Measurements from ENCODE around the gene RNF114. TPM values are rescaled to one million over a fixed set of nuclear protein-coding genes. Genes with fewer than 3 reads are reported as not detected.

Gene RNF114
- total and polyA plus RNA-seq, 2 donors (not counting 1 experiment from before 2014, with no cell fraction given): 65.2 to 70.2 TPM

- H3K4me2 ChIP-seq (ENCODE audit: extremely low read depth, insufficient read depth, low read length): no peak overlapping the region
- no peak for DNase-seq (ENCODE audit: low read depth in 2 of 2)
- no peak overlapping the region for H3K4me3 ChIP-seq (replicated peaks in 1 of 4; ENCODE audit: control extremely low read depth in 1 of 4, insufficient read depth in 1 of 4, low read depth in 3 of 4, low read length in 4 of 4)
- no peaks in the 10 kb centered on the region for H4K20me1 ChIP-seq (ENCODE audit: control insufficient read depth, extremely low read depth, insufficient read depth, low read length)
- H3K9me3 ChIP-seq (ENCODE audit: control insufficient read depth, insufficient read depth, low read depth, low read length): no peaks in the 10 kb centered on the region
- H3K27me3 ChIP-seq (ENCODE audit: control insufficient read depth, insufficient read depth, low read length): no peaks in the 10 kb centered on the region
- peaks cover 9% of the 10 kb centered on the region for H3K36me3 ChIP-seq (ENCODE audit: control insufficient read depth, insufficient read depth, low read length)
- no peak overlapping the region for H3K9ac ChIP-seq (ENCODE audit: insufficient read depth, low read length)
- peaks cover 44% of the 10 kb centered on the region for H3K79me2 ChIP-seq (ENCODE audit: control insufficient read depth, insufficient read depth, low read length)
- H2AFZ ChIP-seq (ENCODE audit: low read length): no peak overlapping the region
- TF ChIP-seq EZH2 (IDR thresholded peaks at IDR 0.05; ENCODE audit: low read length, missing control alignments): no peak
- TF ChIP-seq CTCF (conservative IDR thresholded peaks at IDR 0.05 in 1 of 2, IDR thresholded peaks at IDR 0.05 in 1 of 2; ENCODE audit: low read depth in 1 of 2, low read length in 2 of 2): peak in 1 of 2 donors; percentile 11
- H3K27ac ChIP-seq (ENCODE audit: insufficient read depth, low read length): no peak overlapping the region
- H3K4me1 ChIP-seq (ENCODE audit: control insufficient read depth, extremely low read depth, insufficient read depth, low read length): peaks cover 2% of the 10 kb centered on the region
Observed at GRCh38 chr20:49909499-49910339, 26.5 kb upstream of the RNF114 start.

- H3K4me3 ChIP-seq (replicated peaks in 1 of 4; ENCODE audit: control extremely low read depth in 1 of 4, insufficient read depth in 1 of 4, low read depth in 3 of 4, low read length in 4 of 4): no peak overlapping the region
- H3K27ac ChIP-seq (ENCODE audit: insufficient read depth, low read length): no peak overlapping the region
- H2AFZ ChIP-seq (ENCODE audit: low read length): no peak overlapping the region
- no peaks in the 10 kb centered on the region for H3K9me3 ChIP-seq (ENCODE audit: control insufficient read depth, insufficient read depth, low read depth, low read length)
- H3K79me2 ChIP-seq (ENCODE audit: control insufficient read depth, insufficient read depth, low read length): peaks cover 48% of the 10 kb centered on the region
- no peak overlapping the region for H3K9ac ChIP-seq (ENCODE audit: insufficient read depth, low read length)
- no peak for DNase-seq (ENCODE audit: low read depth in 2 of 2)
- peaks cover 7% of the 10 kb centered on the region for H3K36me3 ChIP-seq (ENCODE audit: control insufficient read depth, insufficient read depth, low read length)
- no peak overlapping the region for H3K4me2 ChIP-seq (ENCODE audit: extremely low read depth, insufficient read depth, low read length)
- peaks cover 2% of the 10 kb centered on the region for H3K4me1 ChIP-seq (ENCODE audit: control insufficient read depth, extremely low read depth, insufficient read depth, low read length)
- no peak for TF ChIP-seq CTCF (conservative IDR thresholded peaks at IDR 0.05 in 1 of 2, IDR thresholded peaks at IDR 0.05 in 1 of 2; ENCODE audit: low read depth in 1 of 2, low read length in 2 of 2)
- TF ChIP-seq EZH2 (IDR thresholded peaks at IDR 0.05; ENCODE audit: low read length, missing control alignments): no peak
- no peaks in the 10 kb centered on the region for H4K20me1 ChIP-seq (ENCODE audit: control insufficient read depth, extremely low read depth, insufficient read depth, low read length)
- H3K27me3 ChIP-seq (ENCODE audit: control insufficient read depth, insufficient read depth, low read length): no peaks in the 10 kb centered on the region
Observed at GRCh38 chr20:49910340-49910706, 25.9 kb upstream of the RNF114 start.

GRCh38 chr20:49913399-49914047 lies 22.7 kb upstream of the RNF114 start:
- Histone ChIP-seq H3K27ac (ENCODE audit: insufficient read depth, low read length) (no peak overlapping the region), H3K79me2 (ENCODE audit: control insufficient read depth, insufficient read depth, low read length) (peaks cover 48% of the 10 kb centered on the region), H4K20me1 (ENCODE audit: control insufficient read depth, extremely low read depth, insufficient read depth, low read length) (no peaks in the 10 kb centered on the region), H3K4me1 (ENCODE audit: control insufficient read depth, extremely low read depth, insufficient read depth, low read length) (peaks cover 4% of the 10 kb centered on the region), H3K4me2 (ENCODE audit: extremely low read depth, insufficient read depth, low read length) (peak overlapping the region; percentile 61), H3K27me3 (ENCODE audit: control insufficient read depth, insufficient read depth, low read length) (no peaks in the 10 kb centered on the region), H3K4me3 (replicated peaks in 1 of 4; ENCODE audit: control extremely low read depth in 1 of 4, insufficient read depth in 1 of 4, low read depth in 3 of 4, low read length in 4 of 4) (peak overlapping the region in 1 of 4 experiments; percentile 90), H3K9ac (ENCODE audit: insufficient read depth, low read length) (no peak overlapping the region), H3K9me3 (ENCODE audit: control insufficient read depth, insufficient read depth, low read depth, low read length) (no peaks in the 10 kb centered on the region), H3K36me3 (ENCODE audit: control insufficient read depth, insufficient read depth, low read length) (no peaks in the 10 kb centered on the region), H2AFZ (ENCODE audit: low read length) (no peak overlapping the region)
- DNase-seq (ENCODE audit: low read depth in 2 of 2): peak in 1 of 2 donors; percentile 32
- TF ChIP-seq CTCF (conservative IDR thresholded peaks at IDR 0.05 in 1 of 2, IDR thresholded peaks at IDR 0.05 in 1 of 2; ENCODE audit: low read depth in 1 of 2, low read length in 2 of 2): no peak
- TF ChIP-seq EZH2 (IDR thresholded peaks at IDR 0.05; ENCODE audit: low read length, missing control alignments): no peak
